HFFc6 (cell line): ENCODE data around the gene PDZD2. TPM values are rescaled to one million over a fixed set of nuclear protein-coding genes. Genes with fewer than 3 reads are reported as not detected.

Source experiments
- DNase-seq: peaks from one replicate; pipeline ENCODE4 v3.0.0-alpha.2; 2018
- H3K27ac Mint-ChIP-seq: 2 replicates; pipeline ENCODE4 v1.8.0; 2020; ENCODE audit warnings: mild to moderate bottlenecking, mixed read lengths
- H3K27me3 Mint-ChIP-seq: 2 replicates; pipeline ENCODE4 v1.8.0; 2021; ENCODE audit warnings: mild to moderate bottlenecking, moderate library complexity, mixed read lengths; ENCODE audit not compliant: insufficient read depth
- H3K36me3 Mint-ChIP-seq: 2 replicates; pipeline ENCODE4 v1.8.0; 2021; ENCODE audit warnings: low read depth, mixed read lengths
- H3K4me1 Mint-ChIP-seq: 2 replicates; pipeline ENCODE4 v1.8.0; 2020; ENCODE audit warnings: low read depth, mixed read lengths
- H3K4me3 Mint-ChIP-seq: 2 replicates; pipeline ENCODE4 v1.8.0; 2020; ENCODE audit warnings: mild to moderate bottlenecking, moderate library complexity, mixed read lengths
- H3K9me3 Mint-ChIP-seq: 2 replicates; pipeline ENCODE4 v1.8.0; 2020; ENCODE audit warnings: mild to moderate bottlenecking, mixed read lengths
- total RNA-seq, 6 experiments: library from RNA; stranded (reverse); fragmentation: NEBNext Ultra II Directional; extraction: Animal tissue kit (Norgen Biotek cat#: 25700); gene quantifications; 2 replicates in 1 of 6; 3 replicates in 5 of 6; pipeline ENCODE4 v1.2.3, GENCODE V29; 2021
- TF ChIP-seq, protein P1 (sequence below): fragments of 200-600 bp; sonication (generic); IDR thresholded peaks from 2 replicates; pipeline ENCODE4 v1.5.0; 2021; ENCODE audit warnings: antibody characterized with exemption, mild to moderate bottlenecking

PDZD2 gene
- total RNA-seq, 6 experiments from 2014 or later, result 0.02 to 0.12 (median 0.09) TPM

DNA sequence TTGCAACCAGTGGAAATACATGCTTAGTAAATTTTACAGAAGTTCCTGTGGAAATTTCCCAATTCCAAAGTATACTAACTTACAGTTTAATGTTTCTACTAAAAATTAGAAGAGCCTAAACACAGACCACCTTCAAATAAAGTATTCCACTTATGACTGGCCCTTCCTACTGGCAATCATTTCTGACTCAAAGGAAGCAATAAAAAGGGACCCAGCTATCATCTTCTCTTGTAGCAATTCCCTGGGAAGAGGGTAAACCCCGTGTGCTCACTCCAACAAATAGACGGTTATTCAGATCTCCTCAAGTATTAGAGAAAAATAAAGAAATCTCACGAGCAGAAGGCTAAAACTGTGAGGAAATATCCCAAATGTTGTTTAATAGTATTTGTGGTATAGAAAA lies 491.9 kb downstream of the PDZD2 start:
- peaks cover 2% of the 10 kb centered on the region for H3K27me3 Mint-ChIP-seq
- H3K9me3 Mint-ChIP-seq, result no peaks in the 10 kb centered on the region
- peaks cover 62% of the 10 kb centered on the region for H3K4me1 Mint-ChIP-seq
- H3K36me3 Mint-ChIP-seq, result peaks cover 59% of the 10 kb centered on the region
- DNase-seq, result no peak
- H3K4me3 Mint-ChIP-seq, result no peak overlapping the region
- TF ChIP-seq, protein P1, sequence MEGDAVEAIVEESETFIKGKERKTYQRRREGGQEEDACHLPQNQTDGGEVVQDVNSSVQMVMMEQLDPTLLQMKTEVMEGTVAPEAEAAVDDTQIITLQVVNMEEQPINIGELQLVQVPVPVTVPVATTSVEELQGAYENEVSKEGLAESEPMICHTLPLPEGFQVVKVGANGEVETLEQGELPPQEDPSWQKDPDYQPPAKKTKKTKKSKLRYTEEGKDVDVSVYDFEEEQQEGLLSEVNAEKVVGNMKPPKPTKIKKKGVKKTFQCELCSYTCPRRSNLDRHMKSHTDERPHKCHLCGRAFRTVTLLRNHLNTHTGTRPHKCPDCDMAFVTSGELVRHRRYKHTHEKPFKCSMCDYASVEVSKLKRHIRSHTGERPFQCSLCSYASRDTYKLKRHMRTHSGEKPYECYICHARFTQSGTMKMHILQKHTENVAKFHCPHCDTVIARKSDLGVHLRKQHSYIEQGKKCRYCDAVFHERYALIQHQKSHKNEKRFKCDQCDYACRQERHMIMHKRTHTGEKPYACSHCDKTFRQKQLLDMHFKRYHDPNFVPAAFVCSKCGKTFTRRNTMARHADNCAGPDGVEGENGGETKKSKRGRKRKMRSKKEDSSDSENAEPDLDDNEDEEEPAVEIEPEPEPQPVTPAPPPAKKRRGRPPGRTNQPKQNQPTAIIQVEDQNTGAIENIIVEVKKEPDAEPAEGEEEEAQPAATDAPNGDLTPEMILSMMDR, result no peak
- H3K27ac Mint-ChIP-seq, result peak overlapping the region; percentile 16; the same call in 1 of the 2 replicates

DNA sequence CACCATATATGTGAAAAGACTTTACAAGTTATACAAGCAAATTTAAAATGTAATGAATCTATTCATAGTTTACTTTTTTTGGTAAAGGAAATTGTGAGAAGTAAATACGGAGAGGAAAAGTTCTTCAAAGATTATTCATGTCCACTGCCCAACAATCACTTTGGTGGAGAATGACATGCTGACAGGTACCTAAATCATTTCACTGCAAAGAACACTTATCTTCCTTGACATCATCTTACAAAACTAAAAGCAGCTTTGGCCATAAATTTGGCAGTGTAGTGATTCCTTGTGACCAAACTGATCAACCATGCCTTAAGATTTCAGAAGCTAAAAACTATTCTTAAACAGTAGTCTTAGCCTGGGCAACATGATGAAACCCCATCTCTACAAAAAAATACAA lies 492.7 kb downstream of the PDZD2 start:
- peaks cover 2% of the 10 kb centered on the region for H3K27me3 Mint-ChIP-seq
- no peak overlapping the region for H3K27ac Mint-ChIP-seq
- TF ChIP-seq, protein P1, result no peak
- H3K4me1 Mint-ChIP-seq, result peaks cover 56% of the 10 kb centered on the region
- no peaks in the 10 kb centered on the region for H3K9me3 Mint-ChIP-seq
- no peak overlapping the region for H3K4me3 Mint-ChIP-seq
- peaks cover 52% of the 10 kb centered on the region for H3K36me3 Mint-ChIP-seq
- DNase-seq, result no peak

DNA sequence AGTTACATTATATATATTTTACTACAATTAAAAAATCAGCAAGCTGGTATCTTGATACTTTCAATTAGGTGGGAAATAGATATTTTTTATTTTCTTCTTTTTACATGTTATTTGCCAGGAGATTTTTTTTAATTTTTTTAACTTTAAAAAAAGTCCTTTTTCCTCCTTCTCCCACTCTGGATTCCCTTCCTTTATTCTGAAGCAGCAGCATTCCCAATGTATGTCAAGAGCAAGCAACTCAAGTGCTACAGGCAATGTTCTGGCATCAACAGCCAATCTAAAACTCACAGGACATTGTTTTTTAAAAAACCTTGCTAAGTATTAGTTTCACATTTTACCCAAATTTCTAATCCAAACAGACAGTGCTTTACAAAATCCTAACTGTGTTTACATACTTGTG lies 493.8 kb downstream of the PDZD2 start:
- no peak overlapping the region for H3K4me3 Mint-ChIP-seq
- H3K9me3 Mint-ChIP-seq, result no peaks in the 10 kb centered on the region
- H3K27ac Mint-ChIP-seq, result peak overlapping the region; percentile 16; the same call in 1 of the 2 replicates
- no peak for DNase-seq
- TF ChIP-seq, protein P1, result no peak
- H3K27me3 Mint-ChIP-seq, result peaks cover 2% of the 10 kb centered on the region
- peaks cover 50% of the 10 kb centered on the region for H3K36me3 Mint-ChIP-seq
- H3K4me1 Mint-ChIP-seq, result peaks cover 54% of the 10 kb centered on the region

DNA sequence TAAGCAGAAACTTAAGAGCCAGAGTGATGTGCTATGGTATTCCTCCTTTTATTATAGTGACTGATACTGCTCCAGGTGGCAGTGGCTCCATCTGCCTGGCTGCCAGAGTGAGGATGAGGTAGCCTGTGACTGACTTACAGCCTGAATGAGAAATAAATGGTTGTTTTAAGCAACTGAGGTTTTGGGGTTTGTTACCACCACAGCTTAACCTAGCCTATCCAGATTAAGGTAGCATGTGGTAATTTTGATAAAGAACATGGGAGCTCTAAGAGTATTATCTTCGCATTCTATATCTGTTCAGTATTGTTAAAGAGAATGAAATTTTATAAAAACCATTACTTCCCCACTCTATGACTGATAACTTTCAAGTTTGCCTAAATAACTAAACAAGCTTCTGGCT lies 496.2 kb downstream of the PDZD2 start:
- TF ChIP-seq, protein P1, result no peak
- Mint-ChIP-seq H3K27me3 (peaks cover 2% of the 10 kb centered on the region), H3K4me3 (no peak overlapping the region), H3K4me1 (peaks cover 40% of the 10 kb centered on the region), H3K36me3 (peaks cover 55% of the 10 kb centered on the region), H3K27ac (peak overlapping the region; percentile 33; the same call in 1 of the 2 replicates), H3K9me3 (no peaks in the 10 kb centered on the region)
- DNase-seq, result no peak

DNA sequence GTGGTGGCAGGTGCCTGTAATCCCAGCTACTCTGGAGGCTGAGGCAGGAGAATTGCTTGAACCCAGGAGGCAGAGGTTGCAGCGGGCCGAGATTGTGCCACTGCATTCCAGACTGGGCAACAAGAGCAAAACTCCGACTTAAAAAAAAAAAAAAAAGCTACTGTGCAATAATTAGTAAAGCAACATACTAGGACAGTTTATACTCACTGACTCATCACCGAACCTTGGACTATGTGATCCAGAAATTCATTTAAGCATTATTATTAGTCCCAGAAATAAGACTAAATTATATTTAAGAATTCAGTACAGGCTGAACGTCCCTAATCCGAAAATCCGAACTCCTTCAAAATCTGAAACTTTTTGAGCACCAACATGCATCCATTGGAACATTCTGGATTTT lies 497.4 kb downstream of the PDZD2 start:
- peaks cover 2% of the 10 kb centered on the region for H3K27me3 Mint-ChIP-seq
- H3K4me3 Mint-ChIP-seq, result no peak overlapping the region
- peaks cover 29% of the 10 kb centered on the region for H3K4me1 Mint-ChIP-seq
- H3K27ac Mint-ChIP-seq, result no peak overlapping the region
- H3K36me3 Mint-ChIP-seq, result peaks cover 47% of the 10 kb centered on the region
- H3K9me3 Mint-ChIP-seq, result no peaks in the 10 kb centered on the region
- no peak for DNase-seq
- TF ChIP-seq, protein P1, result no peak
